GM13977 (cell line): ENCODE results near the gene FAM81A.

Experiments used
- DNase-seq: peaks from one replicate; pipeline ENCODE4 v3.0.0; 2012; ENCODE audit warnings: low spot score
- CTCF ChIP-seq: IDR thresholded peaks from 2 replicates; pipeline ENCODE4 v1.5.1; 2012; ENCODE audit warnings: mild to moderate bottlenecking, control low read depth; ENCODE audit not compliant: insufficient read depth; ENCODE audit errors: extremely low read depth, missing control alignments
- in situ Hi-C: fragments of 300-500 bp; cut with MboI; formaldehyde crosslinking; loops from one replicate; pipeline ENCODE4 v1.12.0; 2022; ENCODE audit warnings: low sequenced_read_pairs, low pct_unique_long_range_greater_than_20kb, mixed read lengths, inconsistent platforms; ENCODE audit not compliant: unreplicated experiment

The FAM81A gene

DNA sequence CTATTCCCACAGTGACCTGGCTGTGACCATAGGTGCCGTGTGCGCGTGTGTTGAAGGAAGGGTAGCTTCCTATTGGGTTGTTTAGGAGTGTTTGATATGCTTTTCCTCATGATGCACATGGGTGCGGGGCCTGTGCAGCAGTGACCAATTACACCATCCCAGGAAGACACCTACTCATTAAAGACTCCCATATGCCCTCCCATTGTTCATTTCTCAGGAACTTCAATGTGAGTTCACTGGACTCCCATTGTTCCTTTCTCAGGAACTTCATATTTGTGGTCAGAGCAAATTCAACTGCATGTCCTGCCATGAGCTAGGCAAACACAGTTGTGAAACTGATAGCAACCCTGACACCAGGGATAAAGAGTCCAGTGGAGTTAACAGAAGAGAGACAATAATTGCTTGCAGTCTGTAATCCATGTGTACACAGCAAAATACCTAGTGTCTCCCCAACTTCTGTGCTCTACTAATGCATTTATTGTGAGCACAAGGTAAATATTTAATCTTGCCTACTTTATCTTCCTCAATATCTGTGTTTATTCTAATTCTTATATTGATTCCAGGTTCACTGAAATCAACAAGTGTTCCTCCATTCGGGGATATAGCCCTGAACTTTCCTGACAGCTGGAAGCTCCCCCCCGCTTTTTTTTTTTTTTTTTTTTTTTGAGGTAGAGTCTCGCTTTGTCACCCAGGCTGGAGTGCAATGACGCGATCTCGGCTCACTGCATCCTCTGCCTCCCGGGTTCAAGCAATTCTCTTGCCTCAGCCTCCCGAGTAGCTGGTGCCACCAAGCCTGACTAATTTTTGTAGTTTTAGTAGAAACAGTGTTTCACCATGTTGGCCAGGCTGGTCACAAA lies 116.1 kb downstream of the FAM81A start:
- no peak for TF ChIP-seq CTCF
- no peak for DNase-seq
- in situ Hi-C loops, result no loop called here

- no peak for TF ChIP-seq CTCF
- DNase-seq, result no peak
- in situ Hi-C loops, result no loop called here
These were observed 117.7 kb downstream of the FAM81A start for GRCh38 chr15:59555696-59556095.

DNA sequence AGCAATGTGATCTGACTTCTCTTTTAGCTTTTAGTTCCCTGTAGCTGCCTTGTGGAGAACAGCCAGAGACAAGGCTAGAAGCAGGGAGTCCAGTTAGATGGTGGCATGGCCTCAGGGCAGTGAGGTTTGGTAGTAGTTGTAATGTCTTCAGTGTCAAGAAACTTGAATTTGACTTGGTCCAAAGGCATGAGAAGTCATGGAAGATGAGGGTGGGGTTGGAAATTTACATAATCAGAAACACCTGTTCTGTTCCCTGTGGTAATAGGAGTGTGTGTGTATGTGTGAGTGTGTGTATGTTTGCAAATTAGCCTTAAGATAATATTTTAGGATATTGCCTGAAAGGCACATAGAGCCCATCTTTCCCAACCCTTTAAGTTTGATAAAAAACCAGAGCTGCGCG lies 118.4 kb downstream of the FAM81A start:
- in situ Hi-C loops, result no loop called here
- TF ChIP-seq CTCF, result no peak
- DNase-seq, result no peak

DNA sequence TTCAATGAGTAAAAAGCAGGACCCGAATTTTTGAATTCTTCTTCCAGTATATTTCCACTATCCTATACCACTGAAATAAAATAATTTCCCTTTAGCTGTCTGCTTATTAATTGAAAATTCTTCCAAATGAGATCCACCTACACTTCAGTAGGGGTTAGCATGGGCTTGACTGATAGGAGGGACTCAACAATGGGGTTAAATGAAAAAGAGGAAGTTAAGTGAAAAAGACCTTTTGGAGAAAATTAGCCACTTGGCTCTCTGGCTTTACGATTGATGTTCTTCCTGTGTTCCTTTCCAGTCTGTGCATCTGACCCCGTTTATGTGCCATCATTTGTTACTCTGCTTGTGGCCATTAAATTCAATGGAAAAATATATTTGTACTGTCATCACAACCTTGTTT lies 119.6 kb downstream of the FAM81A start:
- no peak for TF ChIP-seq CTCF
- DNase-seq, result no peak
- in situ Hi-C loops, result no loop called here

DNA sequence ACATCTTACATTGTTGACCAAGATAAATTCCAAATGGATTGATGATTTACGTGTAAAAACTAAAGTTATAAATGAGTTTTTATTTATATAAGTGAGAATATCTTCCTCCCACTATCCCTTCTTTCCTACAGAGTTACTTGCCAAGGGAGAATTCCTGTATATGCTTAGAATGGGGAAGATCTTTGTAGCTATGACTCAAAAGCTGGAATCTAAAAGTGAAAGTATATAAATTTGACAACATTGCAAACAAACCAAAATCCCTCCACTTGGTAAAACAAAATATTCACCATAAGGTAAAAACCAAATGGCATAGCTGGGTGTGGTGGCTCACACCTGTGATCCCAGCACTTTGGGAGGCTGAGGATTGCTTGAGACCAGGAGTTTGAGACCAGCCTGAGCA lies 120.9 kb downstream of the FAM81A start:
- DNase-seq, result no peak
- in situ Hi-C loops, result no loop called here
- TF ChIP-seq CTCF, result no peak

DNA sequence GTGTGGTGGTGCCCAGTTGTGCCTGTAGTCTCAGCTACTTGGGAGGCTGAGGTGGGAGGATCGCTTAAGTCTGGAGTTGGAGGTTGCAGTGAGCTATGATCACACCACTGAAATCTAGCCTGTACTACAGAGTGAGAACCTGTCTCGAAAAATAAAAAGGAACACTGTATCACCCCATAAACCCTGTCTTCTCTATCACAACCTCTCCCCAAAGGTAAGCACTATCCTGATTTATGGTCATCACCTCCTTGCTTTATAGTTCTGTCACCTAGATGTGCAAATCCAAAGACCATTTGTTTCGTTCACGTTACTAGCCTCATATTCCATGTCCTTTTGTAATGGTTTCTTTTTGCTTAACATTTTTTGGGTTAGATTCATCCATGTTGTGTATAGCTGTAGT lies 123.6 kb downstream of the FAM81A start:
- in situ Hi-C loops, result no loop called here
- DNase-seq, result no peak
- TF ChIP-seq CTCF, result no peak
